GM21737 (cell line): ENCODE data around the gene CHCHD10.

Experiments
- ATAC-seq: cut with Tn5 transposase; IDR thresholded peaks from one replicate; pipeline ENCODE4 v1.9.1; 2021; ENCODE audit warnings: mild to moderate bottlenecking, moderate library complexity; ENCODE audit not compliant: unreplicated experiment

Gene CHCHD10

GRCh38 chr22:23787910-23788309, 20.1 kb upstream of the CHCHD10 start:
- ATAC-seq = no peak

GRCh38 chr22:23787600-23787896, 19.8 kb upstream of the CHCHD10 start:
- ATAC-seq = peak; percentile 17

GRCh38 chr22:23786752-23787599, 19.2 kb upstream of the CHCHD10 start, which contains the start of gene SMARCB1:
TSS of gene SMARCB1 (plus strand) at chr22:23786966. CDS start at chr22:23787170, 204 bp downstream.
- ATAC-seq = peak; percentile 66

GRCh38 chr22:23786261-23786710, 18.5 kb upstream of the CHCHD10 start:
- ATAC-seq = no peak

- ATAC-seq = no peak
Measured at GRCh38 chr22:23784215-23784732, 16.5 kb upstream of the CHCHD10 start.

GRCh38 chr22:23783265-23784150, 15.7 kb upstream of the CHCHD10 start:
- no peak for ATAC-seq

- no peak for ATAC-seq
Measured at GRCh38 chr22:23782703-23783102, 14.9 kb upstream of the CHCHD10 start.

- ATAC-seq = no peak
Measured at GRCh38 chr22:23782252-23782651, 14.5 kb upstream of the CHCHD10 start.

- no peak for ATAC-seq
Measured at GRCh38 chr22:23781511-23782183, 13.9 kb upstream of the CHCHD10 start.

- ATAC-seq = no peak
Measured at GRCh38 chr22:23781065-23781464, 13.3 kb upstream of the CHCHD10 start.

- no peak for ATAC-seq
Measured at GRCh38 chr22:23780146-23780748, 12.5 kb upstream of the CHCHD10 start.

- no peak for ATAC-seq
Measured at GRCh38 chr22:23779731-23780130, 12.0 kb upstream of the CHCHD10 start.

GRCh38 chr22:23779083-23779482, 11.3 kb upstream of the CHCHD10 start:
- no peak for ATAC-seq

GRCh38 chr22:23778577-23778900, 10.8 kb upstream of the CHCHD10 start:
- no peak for ATAC-seq

- ATAC-seq = no peak
Measured at GRCh38 chr22:23777776-23778576, 10.2 kb upstream of the CHCHD10 start.

- no peak for ATAC-seq
Measured at GRCh38 chr22:23775779-23776375, 8.1 kb upstream of the CHCHD10 start.

- ATAC-seq = no peak
Measured at GRCh38 chr22:23774922-23775436, 7.2 kb upstream of the CHCHD10 start.

- ATAC-seq = no peak
Measured at GRCh38 chr22:23774114-23774921, 6.5 kb upstream of the CHCHD10 start.
